NCI-H2107 (cell line): ENCODE measurements around the gene SFRP5.

Experiments used
- DNase-seq: peaks from one replicate; lab custom pipeline; 2025; lab: John Stamatoyannopoulos, UW

The SFRP5 gene

DNA sequence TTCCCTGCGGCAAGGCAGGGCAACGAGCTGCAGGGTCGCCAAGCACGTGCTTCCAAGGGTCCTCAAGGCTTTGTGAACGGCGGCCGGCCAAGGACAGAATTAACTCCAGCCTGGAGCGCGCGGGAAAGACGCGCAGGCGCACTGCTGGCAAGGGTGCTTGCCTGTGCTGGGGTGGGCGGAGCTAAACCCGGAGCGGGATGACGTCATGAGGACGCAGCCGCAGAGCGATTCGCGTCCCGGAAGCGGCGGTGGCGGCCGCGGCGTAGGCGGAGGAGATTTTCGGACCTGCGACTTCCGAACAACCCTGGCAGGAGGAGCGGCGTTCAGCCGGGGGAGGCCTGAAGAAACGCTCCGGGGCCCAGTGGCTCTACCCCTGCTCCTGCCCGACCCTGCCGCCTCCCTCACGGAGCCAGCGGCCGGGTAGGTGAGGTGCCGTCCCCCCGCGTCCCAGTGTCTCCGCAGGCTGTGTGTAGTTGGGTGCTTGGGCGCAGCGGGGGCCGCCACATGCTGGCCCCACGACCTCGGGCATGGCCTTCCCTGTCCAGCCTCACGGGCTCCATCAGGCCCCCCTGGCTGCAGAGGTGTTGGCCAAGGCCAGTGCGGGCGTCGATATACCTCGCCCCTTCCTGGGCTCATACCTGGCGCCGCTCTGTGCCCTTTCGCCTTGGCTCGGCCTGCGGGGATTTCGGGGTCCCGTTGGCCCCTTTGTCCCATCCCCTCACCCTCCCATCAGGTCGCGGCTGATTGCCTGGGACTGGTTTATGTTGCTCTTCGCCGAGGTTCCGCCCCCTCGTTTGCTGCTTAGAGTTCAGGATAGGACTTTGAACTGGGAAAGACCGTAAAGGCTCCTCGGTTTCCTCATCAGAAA is 34.7 kb downstream of the SFRP5 start, which contains the start of gene ZFYVE27:
ZFYVE27 (plus strand) TSS at position 227 of the 868 bp plus-strand sequence. CDS start 1,350 bp downstream, outside the sequence.
- DNase-seq: peak; percentile 83

DNA sequence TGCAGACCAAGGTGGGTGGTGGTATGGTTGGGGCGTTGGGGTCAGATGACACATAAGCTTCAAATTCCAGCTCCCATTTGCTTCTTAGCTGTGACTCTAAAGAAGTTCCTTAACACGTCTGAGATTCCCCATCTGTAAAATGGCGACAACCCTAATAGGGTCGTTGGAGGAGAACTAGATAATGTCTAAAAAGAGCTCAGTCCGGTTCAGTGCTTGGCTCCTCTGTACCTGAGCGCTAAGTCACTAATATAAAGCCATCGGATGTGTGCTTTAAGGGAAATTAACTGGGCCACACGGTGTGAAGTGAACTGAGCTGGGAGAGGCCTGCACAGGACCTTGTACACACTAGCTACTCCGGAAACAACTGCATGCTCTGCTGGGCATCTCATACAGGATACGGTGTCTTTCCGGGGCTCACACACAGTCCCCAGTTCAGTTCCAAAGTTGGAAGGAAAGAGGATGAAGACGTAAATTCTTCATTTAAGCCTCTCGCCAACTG is 35.3 kb downstream of the SFRP5 start:
- no peak for DNase-seq

DNA sequence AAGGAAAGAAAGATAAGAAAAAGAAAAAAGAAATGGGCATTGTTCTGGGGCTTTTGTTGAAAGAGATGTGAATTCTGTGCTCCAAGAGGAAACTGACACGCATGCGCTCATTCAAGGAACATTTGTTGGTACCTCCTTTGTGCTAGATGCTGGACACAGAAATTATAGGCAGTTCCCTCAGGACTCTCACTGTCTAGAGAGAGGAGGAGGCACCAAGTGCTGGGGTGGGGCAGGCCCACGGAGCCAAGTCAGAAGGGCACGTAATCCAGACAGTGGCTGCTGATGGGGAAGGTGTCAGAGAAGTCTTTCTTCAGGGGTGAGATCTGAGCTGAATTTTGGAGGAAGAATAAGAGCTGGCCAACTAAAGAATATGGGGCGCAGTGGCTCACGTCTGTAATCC is 37.8 kb downstream of the SFRP5 start:
- no peak for DNase-seq

DNA sequence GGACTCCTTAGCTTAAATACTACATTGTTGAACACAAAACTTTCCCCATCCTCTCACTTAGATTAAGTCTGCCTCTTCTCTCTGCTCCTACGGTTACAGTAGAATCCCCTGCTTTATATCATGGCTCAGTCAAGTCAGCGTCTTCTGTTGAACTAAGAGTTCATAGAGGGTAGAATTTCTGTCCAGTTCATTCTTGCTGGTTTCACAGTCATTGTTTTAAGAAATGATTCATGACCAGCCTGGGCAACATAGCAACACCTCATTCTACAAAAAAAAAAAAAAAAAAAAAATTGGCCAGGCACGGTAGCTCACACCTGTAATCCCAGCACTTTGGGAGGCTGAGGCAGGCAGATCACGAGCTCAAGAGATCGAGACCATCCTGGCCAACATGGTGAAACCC is 38.5 kb downstream of the SFRP5 start:
- DNase-seq: no peak

DNA sequence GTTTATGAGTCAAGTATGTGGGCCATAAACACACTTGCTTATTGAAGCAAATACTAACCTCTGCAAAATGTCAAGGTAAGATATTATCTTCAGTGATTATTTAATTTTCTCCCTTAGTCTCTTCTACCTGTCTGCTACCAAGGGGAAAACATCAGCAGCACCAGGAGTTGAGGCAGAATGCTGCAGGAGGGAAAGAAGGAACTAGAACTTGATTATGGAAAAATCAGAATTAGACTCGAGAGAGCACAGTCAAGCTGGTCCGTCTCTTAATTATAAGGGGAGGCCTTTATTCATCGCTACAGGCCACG is 39.8 kb downstream of the SFRP5 start:
- no peak for DNase-seq

DNA sequence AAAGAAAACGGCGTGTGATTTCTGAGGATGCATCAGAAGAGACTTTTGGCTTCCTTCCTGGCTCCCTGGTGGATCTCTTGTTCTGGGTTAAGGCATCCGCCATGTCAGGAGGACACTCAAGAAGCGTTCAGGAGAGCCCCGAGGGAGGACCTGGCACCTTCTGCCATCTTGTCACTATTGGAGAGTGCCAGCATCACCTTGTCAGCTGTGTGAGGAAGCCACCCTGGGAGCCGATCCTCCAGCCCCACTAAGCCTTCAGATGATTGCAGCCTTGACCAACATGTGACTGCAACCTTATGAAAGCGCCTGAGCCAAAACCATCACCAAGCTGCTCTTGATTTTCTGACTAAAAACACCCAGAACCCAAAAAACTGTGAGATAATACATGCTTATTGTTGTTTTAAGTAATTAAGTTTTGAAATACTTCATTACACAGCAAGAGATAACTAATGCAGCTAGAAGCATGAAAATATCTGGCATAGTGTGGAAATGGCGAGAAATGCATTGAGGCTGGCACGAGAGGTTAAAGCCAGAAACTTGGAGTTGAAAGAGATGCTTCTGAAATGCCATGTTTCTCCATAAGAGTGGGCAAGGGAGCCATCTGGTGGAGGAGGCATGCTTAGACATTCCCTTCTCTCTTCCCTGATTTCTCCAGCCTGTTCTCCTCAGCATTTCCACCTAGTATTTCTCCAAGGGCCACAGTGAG is 40.3 kb downstream of the SFRP5 start:
- DNase-seq: peak; percentile 17

DNA sequence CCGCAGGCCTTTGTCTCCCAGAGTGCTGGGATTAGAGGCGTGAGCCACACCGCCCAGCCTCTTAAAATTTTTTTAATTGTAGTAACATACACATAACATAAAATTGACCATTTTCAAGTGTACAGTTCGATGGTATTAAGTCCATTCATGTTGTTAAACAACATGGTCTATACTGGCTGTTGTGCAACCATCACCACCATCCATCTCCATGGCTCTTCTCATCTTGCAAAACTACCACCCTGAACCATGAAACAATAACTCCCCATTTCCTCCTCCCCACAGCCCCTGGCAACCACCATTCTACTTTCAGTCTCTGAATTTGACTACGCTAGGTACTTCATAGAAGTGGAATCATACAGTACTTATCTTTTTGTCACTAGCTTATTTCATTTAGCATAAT is 42.8 kb downstream of the SFRP5 start:
- DNase-seq: no peak

DNA sequence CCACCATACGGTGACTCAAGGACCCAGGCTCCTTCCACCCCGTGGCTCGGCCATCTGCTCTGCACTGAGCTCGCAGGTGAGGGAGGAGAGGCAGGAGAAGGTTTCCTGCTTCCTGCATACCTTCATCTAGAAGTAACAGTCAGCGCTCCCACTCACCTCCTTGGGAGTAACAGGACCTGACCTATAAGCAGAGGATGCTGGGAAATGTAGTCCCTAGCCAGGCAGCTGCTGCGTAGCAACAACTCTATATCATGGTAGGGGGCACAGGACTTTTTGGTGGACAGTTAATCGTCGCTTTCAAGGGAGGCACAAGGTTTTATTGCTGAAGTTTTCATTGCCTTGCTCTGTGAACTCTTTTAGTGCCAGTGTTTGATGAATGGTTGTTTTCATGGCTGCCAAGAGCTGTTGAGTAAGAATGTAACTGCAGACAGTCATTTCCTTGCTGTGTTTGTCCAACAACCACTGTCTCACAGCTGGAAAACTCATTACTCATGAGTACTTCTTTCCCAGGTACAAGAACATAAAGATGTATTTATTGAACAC is 45.1 kb downstream of the SFRP5 start:
- DNase-seq: no peak

DNA sequence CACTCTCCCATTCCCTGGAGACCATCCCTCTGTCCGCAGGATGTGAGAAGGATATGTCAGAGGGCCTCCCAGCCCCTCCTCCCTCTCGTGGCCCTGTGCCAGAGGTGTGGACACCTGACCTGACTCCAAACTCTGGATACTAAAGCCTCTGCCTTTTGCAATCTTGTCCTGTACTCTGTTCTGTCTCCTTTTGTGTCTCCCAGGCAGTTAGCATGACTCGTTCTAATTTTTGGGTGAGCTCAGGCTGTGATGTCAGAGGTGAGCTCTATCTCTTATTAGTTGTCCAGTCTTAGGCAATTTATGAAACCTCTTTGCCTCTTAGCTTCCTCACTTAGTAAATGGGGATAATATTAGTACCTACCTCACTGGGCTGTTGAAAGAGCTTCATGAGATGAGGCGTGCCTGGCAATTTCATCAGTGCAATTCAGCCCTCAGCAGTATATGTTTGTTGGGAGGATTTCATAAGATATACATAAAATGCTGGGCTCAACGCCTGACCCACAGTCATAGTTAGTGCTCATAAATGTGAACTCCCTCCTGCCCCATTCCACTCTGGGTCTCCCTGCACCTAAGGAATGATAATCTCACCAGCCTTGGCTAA is 47.4 kb downstream of the SFRP5 start:
- DNase-seq: no peak

DNA sequence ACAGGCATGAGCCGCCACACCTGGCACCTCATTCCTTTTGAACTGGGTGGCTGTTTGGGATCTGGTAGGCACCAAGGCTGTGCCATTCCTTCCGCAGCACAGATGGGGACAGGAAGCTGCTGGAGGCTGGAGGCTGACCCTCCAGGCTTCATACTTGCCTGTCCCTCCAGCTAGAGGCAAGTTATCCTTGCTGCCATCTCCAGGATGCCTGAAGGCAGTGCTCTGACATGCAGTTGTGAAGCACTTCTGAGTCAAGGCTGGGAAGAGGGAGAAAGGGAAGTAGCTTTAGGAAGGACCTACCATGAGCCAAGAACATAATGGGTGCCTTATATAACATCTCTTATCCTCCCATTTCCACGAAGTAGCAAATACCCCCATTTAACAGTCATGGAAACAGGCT is 48.8 kb downstream of the SFRP5 start:
- no peak for DNase-seq

DNA sequence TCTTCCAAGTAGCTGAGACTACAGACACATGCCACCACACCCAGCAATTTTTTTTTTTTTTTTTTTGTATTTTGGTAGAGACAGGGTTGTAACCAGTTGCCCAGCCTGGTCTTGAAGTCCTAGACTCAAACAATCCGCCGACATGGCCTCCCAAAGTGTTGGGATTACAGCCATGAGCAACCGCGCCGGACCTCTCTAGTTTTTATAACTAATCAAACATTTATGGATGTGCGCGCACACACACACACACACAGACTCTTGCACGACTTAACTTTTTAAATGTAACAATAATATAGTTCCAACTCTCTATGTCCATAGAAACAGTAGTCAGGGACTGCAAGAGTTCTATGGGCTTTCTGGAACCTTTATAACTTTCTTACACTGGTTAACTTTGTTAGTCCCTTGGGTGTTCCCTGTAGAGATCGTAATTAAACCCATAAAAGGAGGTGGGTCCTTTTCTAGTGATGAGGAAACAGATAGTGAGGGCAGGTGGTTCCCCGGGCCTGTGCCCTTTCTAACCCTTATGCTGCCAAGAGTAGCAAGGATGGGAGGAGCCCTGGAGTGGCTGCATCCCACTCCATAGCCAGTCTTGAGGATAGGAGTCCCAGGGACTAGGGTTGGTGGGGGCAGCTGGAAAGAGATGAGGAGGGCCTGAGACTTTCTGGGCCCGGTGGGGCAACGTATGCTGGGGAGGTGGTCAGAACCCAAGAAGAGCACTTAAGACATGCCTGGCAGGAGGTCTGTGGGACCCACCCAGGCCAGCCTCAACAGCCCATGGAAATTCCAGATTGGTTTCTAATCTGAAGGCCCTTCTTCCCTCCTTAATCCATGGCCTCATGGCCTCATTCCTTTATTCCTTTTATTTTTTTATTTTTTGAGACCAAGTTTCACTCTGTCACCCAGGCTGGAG is 49.7 kb downstream of the SFRP5 start:
- DNase-seq: no peak

DNA sequence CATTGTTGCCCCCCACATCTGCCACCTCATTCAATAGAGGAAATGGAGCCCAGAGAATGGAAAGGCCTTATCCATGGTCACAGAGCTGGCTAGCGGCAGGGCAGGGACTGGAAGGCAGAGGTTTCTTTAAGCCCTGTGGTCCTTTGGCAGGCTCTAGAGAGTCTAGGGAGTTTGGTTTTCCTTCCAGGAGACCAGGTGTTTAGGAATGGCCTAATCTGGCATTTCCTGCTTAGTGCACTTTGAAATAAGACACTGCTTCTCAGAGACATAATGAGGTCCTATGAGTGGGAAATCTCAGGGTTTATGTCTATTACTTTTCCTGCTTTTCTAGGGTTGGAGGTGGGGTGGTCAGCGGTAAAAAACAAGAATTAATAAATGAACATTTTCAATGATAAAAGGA is 52.2 kb downstream of the SFRP5 start:
- no peak for DNase-seq

DNA sequence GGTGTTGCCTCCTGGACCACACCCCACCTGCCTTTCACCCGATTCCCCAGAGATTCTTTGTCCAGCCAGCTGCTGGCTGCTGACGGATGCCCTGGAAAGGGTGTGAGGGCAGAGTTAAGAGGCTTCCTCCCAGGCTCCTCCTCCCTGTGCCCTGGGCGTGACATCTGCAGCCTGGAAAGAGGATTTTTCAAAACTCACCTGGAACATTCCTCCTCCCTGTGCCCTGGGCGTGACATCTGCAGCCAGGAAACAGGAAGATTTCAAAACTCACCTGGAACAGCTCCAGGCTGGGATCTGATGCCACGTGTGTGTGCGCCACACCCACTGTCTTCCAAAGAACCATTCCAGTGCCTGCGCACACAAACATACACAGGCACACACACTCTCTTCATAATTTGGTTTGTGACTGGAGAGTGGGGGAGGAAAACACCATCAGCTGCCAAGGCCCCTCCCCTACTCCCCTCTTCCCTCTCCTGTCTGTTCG is 53.1 kb downstream of the SFRP5 start:
- peak; percentile 30 for DNase-seq

DNA sequence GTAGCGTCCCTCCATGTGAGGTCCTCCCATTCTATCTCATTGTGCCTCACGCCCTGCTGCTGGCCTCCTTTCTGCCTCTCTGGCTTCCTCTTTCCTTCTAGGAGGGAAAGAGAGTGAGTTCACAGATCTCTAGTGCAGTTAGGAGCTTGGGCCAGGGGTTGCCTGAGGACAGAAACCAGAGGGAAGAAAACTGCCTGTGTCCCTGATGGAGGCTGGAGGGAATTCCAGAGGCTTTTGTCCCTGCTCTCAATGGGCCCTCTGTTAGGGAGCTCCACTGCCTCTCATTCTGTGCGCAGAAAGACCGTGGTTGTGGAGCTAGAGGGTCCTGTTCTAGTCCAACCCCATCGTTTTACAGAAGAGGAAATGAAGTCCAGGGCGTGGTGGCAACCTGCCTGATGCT is 53.6 kb downstream of the SFRP5 start:
- DNase-seq: no peak

DNA sequence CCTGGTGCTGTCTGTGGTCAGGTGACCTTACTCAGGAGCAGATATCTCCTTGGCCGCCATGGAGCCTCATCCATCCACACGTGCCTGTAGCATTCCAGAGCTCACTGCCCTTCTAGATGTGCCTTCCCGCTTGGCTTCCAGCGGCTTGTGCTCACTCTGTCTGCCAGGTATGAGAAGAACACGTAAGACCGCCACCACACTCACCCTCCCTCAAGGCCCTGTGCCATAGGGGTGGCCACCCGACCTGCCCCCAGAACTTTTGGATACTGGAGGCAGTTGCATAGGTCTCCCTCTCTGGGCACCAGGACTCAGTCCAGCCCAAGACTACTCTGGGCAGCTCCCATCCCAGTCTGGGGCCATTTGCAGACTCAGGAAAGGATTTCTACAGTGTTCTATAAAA is 54.2 kb downstream of the SFRP5 start:
- DNase-seq: no peak
